SK-N-SH treated with all-trans-retinoic acid at 6 μM for 48 hours (cell line): ENCODE data around the gene CDIP1.

Experiments
- ARNTL ChIP-seq: fragments of 450-650 bp; formaldehyde crosslinking; IDR thresholded peaks from 2 replicates; pipeline ENCODE4 v1.5.0; 2020; ENCODE audit warnings: low read depth, mild to moderate bottlenecking, moderate library complexity, borderline replicate concordance
- GLIS3 ChIP-seq: fragments of 250-450 bp; sonication (Bioruptor Pico); IDR thresholded peaks from 2 replicates; pipeline ENCODE4 v1.5.0; 2020; ENCODE audit warnings: mild to moderate bottlenecking, moderate library complexity
- ISL1 ChIP-seq: fragments of 250-450 bp; sonication (Bioruptor Pico); IDR thresholded peaks from 2 replicates; pipeline ENCODE4 v2.1.2; 2022; ENCODE audit warnings: mild to moderate bottlenecking, moderate library complexity
- OSR1 ChIP-seq: fragments of 250-450 bp; sonication (Bioruptor Pico); IDR thresholded peaks from 2 replicates; pipeline ENCODE4 v1.8.0; 2022; ENCODE audit warnings: moderate library complexity, mild to moderate bottlenecking, inconsistent platforms
- PATZ1 ChIP-seq: fragments of 250-450 bp; sonication (Bioruptor Pico); IDR thresholded peaks from 2 replicates; pipeline ENCODE4 v1.8.0; 2020; ENCODE audit warnings: mild to moderate bottlenecking, moderate library complexity, borderline replicate concordance
- PPARA ChIP-seq: fragments of 250-450 bp; sonication (Bioruptor Pico); IDR thresholded peaks from 2 replicates; pipeline ENCODE4 v1.5.0; 2020; ENCODE audit warnings: mild to moderate bottlenecking, borderline replicate concordance
- TCF4 ChIP-seq: fragments of 250-450 bp; sonication (Bioruptor Pico); IDR thresholded peaks from 2 replicates; pipeline ENCODE4 v1.8.0; 2021; ENCODE audit warnings: mild to moderate bottlenecking, moderate library complexity, borderline replicate concordance
- TSHZ2 ChIP-seq: fragments of 250-450 bp; sonication (Bioruptor Pico); IDR thresholded peaks from 2 replicates; pipeline ENCODE4 v1.5.0; 2020; ENCODE audit warnings: mild to moderate bottlenecking, moderate library complexity
- ZC3H10 ChIP-seq: fragments of 250-450 bp; sonication (Bioruptor Pico); IDR thresholded peaks from 2 replicates; pipeline ENCODE4 v1.5.1; 2021; ENCODE audit warnings: mild to moderate bottlenecking, moderate library complexity
- TF ChIP-seq, protein P1 (sequence below): fragments of 250-450 bp; sonication (Bioruptor Pico); IDR thresholded peaks from 2 replicates; pipeline ENCODE4 v1.5.1; 2021; ENCODE audit warnings: mild to moderate bottlenecking, moderate library complexity

GRCh38 chr16:4491898-4492297 lies 46.7 kb downstream of the CDIP1 start:
- TF ChIP-seq TCF4 (no peak), PATZ1 (CRISPR knock-in tag) (no peak), GLIS3 (CRISPR knock-in tag) (no peak), ARNTL (no peak), PPARA (CRISPR knock-in tag) (no peak), ISL1 (CRISPR knock-in tag) (no peak), TSHZ2 (no peak), OSR1 (CRISPR knock-in tag) (no peak), ZC3H10 (CRISPR knock-in tag) (no peak)
- TF ChIP-seq, protein P1, sequence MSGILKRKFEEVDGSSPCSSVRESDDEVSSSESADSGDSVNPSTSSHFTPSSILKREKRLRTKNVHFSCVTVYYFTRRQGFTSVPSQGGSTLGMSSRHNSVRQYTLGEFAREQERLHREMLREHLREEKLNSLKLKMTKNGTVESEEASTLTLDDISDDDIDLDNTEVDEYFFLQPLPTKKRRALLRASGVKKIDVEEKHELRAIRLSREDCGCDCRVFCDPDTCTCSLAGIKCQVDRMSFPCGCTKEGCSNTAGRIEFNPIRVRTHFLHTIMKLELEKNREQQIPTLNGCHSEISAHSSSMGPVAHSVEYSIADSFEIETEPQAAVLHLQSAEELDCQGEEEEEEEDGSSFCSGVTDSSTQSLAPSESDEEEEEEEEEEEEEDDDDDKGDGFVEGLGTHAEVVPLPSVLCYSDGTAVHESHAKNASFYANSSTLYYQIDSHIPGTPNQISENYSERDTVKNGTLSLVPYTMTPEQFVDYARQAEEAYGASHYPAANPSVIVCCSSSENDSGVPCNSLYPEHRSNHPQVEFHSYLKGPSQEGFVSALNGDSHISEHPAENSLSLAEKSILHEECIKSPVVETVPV = no peak
